CD4-positive, alpha-beta T cell treated with Interleukin-4 for 1 hour (primary cell): ENCODE measurements around the gene MAGI2.

Source experiments
- DNase-seq, 2 donors: peaks; one replicate each; pipeline ENCODE4 v3.0.0-alpha.2; 2020 to 2022

MAGI2 gene

DNA sequence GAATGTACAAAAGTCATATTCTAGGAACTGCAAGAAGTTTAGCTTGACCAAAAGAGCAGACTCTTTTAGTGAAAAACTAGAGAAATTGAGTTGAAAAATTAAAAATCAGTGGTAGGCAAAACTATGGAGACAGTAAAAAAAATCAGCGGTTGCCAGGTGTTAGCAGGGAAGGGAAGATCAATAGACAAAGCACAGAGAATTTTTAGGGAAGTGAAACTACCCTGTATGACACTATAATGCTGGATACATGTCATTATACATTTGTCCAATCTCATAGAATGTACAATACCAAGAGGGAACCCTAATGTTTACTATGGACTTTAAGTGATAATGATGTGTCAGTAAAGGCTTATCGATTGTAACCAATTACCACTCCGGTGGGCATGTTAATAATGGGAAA lies 761.9 kb downstream of the MAGI2 start:
- no peak for DNase-seq

DNA sequence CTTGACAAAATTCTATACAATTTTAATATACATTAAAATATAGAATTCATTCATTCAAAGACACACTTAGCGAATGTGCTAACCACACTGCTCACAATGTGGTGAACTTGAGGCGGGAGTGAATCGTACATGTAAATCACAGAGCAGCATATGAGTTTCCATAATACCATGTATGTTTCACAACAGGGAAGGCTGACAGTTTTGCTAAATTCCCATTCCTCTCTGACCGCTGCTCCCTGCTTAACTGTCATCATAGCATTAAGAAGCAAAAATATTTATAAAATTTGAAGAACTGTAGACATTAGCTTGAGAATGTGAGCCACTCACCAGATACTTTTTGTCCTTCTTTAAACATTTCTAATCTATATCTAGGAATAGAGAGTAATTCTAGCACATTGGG lies 763.3 kb downstream of the MAGI2 start:
- DNase-seq: no peak

DNA sequence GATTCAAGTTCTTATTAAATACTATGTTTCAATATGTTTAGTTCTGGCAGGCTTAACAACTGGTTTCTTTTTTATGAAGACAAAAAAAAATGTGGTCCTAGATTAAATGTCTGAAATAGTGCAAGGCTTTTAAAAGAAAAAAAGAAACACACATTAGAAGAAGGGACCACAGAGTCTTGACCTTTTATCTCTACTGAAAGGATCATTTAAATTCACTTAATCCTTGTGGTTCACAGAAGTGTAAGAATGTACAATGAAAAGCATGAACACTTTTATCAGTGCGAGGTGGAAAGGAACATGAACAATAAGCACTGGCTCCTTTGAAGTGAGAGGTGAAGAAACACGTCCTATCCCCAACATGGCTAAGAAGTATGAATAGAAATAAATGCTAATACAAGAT lies 765.1 kb downstream of the MAGI2 start:
- DNase-seq: no peak

DNA sequence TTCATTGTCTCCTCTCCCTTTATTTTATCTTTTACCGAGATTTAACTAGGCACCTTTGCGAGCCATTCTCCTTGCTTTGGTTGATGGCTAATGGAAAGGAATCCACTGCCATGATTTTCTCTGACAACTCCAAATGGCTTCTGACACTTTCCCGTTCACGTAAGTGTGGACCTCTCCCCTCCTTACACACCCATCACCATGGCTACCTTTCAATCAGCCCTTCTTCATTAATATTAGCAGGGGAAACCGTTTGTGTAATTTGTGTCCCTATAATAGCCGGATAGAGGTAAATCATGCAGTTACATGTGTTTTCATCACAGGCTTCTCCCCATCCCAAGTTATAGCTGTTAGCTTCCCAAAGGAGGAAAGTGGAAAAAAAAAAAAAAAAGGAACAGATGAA lies 767.3 kb downstream of the MAGI2 start:
- DNase-seq: no peak

DNA sequence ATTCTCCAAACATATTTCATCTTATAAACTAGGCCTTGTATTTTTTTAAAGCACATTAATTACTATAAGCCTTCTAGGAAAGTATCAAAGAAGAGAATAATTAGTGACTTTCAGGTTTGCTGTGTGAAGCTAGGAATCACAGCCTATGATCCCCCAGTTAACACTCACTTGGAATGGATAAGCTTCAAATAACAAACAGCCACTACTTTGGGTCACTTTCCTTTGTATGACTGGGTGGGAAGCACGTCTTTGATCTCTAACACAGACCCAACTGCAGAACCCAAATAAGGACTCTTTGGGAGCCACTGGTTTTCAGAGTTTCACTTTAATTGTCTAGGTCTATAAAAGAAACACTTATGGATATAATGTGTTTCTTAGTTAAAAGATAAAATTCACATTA lies 769.3 kb downstream of the MAGI2 start:
- DNase-seq: no peak

DNA sequence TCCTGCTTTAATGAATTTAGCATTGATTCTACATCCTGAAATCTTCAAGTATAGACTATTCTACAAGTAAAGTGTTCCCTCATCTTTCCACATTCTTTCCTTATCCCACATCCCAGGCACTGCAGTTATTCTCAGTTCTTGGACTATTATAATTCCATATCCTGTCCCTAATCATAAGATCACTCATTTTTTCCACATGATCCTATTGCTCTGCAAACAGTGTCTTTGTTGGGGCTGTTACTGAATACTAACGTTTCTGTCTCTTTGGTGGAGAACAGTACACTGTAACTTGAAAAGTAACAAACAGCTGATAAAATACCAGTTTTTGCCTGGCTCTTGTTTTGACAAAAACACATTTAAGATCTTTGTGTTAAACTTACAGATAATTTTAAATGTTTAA lies 769.9 kb downstream of the MAGI2 start:
- DNase-seq: no peak

DNA sequence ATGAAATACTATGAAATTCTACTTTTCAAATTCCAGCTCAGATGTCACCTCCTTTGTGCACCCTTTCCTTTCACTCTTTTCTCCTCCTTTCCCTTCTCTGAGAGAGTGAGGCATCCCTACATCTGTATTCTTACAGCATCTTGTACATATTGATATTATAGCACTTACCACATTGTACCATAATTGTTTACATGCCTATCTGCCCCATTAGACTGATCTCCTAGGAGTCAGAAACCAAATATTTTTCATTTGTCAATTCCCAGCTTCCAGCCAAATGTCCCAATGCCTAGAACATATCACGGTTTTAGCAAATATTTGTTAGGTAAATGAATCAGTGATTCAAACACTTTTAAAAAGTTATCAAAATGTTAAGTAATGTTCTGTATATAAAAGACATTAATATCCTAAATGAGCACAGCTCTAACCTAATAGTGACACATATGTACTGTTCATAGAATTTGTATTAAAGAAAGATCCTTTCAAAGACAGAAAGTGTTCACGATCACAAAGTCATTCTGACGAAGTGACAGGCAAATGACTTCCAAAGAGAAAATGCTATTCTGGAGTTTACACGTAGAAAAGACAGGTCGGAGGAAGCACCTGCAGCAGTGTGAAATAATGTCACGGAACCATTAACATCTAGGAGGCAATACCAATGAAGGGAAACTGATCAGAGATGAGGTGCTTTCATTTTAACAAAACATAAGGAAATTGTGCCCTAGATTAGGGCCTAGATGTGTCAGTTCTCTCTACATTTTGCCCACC lies 774.2 kb downstream of the MAGI2 start:
- no peak for DNase-seq

DNA sequence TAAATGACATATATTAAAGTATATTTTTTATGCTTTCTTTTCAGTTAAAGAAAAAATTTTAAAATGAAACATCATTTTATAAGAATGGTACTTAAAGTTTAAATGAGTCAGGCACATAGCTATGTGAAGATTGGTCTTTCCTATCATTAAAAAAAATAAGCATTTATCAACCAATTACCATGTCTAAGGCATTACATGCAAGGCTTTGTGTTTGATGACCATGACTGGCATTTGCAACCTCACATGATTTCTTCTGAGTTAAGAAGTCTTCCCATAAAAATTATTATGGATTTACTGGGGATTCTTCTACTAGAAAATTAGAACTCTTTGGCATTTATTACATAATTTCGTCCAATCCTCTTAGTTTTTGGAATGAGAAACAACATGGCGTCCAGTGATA lies 776.1 kb downstream of the MAGI2 start:
- no peak for DNase-seq

DNA sequence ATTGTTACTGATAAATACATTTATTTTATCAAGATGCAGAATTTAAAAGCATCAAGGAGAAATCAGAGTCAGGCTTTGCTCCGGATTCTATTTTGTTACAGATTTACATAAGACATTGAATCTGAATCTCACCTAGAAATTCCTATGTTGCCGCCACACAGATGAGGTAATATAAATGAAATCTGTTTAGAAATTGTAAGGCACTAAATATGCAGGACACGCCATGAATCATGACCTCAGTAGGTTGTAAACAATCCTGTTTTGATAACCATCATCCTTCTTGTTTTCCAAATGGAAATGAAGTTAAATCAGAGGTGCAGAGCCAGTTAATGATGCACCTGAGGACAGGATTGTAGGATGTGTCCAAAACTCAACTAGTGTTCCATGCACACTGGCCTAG lies 778.0 kb downstream of the MAGI2 start:
- no peak for DNase-seq

DNA sequence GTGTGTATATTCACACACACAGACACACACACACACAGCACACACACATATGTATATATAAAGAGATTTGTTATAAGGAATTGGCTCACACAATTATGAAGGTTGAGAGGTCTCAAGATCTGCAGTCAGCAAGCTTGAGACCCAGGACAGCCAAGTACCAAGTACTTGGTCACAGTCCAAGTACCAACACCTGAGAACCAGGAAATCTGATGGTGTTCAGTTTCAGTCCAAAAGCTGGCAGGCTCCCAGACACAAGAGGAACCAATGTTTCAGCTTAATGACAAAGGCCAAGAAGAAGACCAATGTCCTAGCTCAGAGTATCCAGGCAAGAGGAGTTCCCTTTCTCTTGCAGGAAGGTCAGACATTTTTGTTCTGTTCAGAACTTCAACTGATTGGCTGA lies 780.2 kb downstream of the MAGI2 start:
- DNase-seq: no peak

DNA sequence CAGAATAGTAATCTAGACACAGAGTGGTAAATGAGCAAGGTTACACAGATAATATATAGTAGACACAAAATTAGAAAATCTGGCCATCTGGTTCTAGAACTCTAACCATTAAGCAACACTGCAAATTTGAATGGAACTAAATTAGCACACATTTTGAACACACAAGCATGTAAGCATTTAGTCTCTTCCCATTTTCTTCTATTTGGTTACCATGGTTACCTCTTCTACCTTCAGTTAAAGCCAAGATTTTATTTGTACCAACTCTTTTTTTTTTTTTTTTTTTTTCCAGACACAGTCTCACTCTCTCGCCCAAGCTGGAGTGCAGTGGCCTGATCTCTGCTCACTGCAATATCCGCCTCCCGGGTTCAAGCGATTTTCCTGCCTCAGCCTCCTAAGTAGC lies 790.5 kb downstream of the MAGI2 start:
- DNase-seq: no peak

DNA sequence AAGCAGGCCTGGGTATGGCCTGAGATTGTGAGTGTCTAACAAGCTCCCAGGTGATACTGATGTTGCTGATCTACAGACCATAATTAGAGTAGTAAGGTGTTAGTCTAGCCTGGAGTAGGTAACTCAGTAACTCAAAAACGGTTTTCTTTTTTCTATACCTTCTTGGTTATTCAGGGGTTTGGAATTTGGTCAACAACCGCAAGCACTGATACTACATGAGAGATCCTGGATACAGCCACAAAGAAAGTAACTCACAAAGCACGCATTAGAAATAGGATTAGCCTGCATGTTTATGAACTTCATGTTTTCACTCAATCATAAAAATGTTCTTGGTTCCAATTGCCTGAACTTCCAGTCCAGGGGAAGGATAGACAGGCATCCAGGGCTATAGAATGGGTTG lies 803.5 kb downstream of the MAGI2 start:
- DNase-seq: no peak

DNA sequence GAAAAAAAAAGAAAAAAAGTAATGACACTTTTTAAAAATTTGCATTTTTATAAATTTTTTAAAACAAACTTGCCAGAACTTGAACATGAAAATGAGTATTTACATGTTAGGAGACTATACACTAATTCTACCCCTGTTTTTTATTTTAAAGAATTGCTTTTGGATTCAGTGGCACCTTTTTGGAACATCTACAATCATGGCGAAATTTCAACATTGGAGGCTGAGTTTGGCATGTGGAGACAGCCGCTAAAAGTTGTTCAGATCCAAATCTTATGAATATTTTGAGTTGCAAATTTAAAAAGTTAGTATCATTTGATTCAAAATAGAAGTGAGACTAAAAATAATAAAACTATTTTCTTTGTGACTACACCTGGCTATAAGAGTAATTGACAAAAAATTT lies 804.2 kb downstream of the MAGI2 start:
- DNase-seq: no peak

DNA sequence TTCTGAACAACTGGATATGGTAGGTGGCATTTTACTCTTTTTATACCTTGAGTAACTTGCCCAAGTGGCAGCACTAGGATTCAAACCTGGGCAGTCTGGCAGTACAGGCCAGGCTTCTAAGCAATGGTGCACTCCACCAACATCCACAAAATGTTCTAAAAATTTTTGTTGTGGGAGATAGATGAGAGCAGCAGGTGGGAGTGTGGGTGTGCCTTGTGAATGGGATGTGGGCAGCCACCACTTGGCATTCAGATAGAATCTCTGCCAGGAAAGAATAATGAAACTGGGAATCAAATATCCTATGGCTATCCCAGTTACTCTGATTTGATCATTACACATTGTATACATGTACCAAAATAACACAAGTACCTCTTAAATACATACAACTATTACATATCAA lies 810.7 kb downstream of the MAGI2 start:
- DNase-seq: no peak

DNA sequence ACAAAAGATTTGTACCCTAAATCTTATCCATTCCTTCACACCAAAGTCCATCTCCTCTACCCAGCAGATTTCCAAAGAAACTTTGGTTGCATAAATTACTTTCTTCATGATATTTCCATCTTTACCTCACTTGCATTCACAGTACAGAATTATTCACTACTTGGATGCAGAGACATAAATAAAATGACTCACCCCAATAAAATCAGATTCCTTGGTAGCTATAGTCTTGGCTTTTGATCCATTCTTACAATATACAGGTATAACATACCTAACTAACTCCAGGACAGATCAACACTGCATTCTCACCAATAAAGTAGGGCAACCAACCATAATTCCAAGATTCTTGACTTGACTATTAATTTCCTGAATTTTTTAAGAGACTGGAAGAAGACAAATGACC lies 815.1 kb downstream of the MAGI2 start:
- no peak for DNase-seq

DNA sequence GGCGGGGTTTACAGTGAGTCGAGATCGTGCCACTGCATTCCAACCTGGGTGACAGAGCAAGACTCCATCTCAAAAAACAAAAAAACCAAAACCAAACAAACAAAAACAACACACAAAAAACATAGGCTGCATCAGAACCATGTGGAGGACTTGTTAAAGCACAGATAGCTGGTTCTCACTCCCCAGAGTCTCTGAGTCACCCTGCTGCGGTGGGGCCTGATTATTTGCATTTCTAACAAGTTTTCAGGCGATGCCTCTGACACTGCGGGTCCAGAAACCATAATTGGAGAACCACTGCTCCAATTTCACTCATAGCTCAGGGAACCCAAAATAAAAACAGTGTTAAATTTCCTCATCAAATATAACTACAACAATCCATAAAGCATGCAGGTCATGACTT lies 816.7 kb downstream of the MAGI2 start:
- no peak for DNase-seq

DNA sequence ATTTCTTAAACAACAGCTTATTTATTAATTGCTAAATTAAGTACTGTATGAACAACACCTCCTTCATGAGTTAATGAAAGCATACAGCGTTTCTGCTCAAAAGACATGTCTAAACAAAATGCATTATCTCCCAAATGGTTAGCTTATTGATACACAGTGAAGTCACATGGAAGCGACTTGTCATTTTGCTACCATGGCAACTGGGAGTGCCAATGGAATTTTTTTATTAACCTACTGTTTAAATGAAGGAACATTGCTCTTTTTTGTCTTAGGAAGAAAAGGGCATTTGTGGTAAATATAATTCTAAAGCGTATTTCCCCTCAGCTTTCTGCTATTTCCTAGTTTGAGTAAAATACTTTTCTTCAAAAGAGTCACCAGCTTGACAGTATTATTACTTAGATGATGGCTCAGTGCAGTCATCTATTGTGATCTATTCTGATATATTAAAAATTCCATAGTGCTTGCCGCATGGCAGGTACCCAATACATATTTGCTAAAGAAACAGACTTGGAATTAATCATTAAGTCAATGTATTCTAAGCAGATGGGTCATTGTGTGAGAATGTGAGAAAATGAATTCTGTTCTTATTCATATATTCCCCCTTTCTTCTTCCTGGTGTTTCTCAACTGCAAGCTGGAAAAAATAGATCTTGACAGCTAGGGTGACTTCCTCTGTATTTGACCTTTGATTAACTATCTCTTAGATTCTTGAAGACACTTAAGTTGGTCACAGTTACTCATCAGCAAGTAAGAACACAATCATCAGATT lies 818.3 kb downstream of the MAGI2 start:
- no peak for DNase-seq

DNA sequence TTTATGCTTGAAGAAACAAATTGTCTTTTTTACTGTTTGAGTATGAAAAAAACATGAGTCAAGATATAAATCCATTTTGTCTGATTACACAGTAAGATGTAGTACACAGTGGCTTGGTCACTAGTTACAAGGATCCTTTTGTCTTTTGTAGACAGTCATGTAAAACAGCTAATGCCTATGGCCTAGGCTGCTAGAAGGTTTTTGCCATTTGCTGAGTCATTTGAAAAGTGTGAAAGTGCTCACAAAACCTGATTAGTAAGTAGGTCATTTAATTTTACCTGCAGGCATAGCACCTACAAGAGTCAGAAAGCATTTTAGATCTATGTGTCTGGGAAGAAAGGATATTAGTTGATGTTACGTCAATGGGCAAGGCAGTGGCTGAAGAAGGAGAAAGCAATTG lies 819.4 kb downstream of the MAGI2 start:
- DNase-seq: no peak

DNA sequence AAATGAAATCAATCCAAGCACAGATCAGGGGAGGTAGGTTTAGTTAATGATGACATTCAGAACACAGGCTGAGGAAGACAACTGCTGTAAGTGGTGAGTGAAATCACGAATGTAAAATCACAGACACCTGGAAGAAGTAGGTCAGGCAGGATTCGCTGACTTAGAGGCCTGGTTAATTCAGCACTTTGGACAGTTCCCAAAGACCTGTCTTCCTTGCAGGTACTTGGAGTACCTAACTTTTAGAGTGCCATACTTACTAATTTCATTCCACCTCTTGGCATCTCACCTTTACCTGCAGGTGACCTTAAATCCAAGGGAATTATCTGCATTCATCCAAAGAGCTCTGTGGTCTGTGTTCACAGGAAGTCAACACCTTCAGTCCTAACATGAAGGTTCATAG lies 832.5 kb downstream of the MAGI2 start:
- no peak for DNase-seq

DNA sequence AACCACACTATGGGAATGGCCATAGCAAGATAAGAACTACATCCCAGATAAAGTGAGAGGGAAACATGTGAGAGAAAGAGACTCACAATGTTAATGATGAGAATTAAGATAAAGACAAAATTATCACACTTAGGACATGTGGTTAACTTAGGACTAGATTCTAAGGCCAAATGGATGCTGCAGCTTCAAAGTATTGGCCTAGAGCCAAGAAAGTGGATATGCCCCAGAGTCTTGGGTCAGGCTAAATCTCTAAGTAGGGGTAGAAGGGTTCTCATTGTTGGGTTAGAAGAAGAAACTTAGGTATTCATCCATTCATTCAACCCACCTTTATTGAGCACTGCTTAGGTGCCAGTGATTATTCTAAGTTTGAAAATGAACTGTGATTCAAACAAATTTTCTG lies 836.9 kb downstream of the MAGI2 start:
- DNase-seq: no peak

DNA sequence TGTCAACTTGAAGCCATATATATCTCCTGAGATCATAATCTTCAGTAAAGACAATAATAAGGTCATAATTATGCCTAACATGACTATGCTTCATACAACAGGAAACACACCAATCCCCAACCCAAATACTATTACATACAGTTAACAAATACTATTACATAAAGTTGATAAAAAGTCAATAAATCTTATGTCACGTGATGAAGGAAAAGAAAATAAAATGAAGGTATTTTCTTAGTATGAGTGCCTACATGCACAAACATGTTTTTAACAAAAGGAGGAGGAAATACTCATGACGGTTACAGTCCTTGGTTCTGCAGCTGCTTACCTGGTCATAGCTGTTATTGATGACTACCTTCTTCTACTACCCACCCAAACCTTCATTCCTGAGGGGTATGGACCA lies 844.2 kb downstream of the MAGI2 start:
- DNase-seq: no peak

DNA sequence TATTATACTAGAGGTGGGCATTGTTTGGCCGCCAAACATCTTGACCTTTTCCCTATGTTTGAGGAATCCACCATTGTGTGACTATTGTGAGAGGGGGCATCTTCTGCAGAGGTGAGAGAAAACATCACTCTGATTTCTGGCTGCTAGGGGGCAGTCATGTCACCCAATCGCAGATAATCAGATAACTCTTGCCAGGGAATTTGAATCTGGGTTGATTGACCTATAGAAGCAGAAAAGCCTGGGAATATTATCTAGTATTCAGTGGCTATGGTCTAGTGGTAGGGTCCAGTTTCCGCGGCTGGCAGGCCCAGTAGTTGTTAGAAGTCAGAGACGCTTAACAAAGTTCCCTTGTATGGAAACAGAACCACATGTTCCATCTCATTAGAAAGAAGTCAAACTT lies 846.4 kb downstream of the MAGI2 start:
- no peak for DNase-seq

DNA sequence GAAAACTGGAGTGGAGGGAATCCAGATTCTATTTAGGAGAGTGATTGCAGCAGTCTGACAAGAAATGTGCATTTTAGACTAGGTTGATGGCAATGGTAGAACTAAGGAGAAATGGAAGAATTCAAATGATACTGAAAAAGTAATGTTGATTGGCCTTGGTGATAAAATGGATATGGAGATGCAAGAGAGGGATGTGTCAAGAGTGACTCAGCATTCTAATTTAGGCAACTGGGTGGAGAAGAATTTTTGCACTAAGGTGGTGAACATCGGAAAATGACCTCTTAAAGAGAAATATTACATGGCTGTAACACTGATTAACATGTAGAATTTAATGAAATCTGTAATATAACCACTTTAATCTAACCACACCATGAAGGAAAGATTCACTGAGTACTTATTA lies 848.3 kb downstream of the MAGI2 start:
- DNase-seq: no peak

DNA sequence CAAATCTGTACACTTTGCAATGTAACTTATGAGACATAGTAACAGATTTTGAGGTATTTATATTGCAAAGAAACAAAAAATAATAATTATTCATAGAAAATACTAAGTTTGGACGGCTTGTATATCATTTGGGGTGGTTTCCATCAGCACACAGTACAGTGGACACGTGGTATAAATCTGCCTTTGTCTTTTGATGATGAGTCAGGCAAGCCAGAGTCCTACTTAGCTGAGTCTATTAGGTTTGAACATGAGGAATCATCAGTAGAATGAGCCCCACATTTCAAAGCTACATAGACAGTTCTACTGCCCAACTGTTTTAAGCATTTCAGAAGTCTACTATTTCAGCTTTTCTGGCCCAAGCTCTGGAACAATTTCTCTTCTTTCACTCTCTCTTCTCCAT lies 851.7 kb downstream of the MAGI2 start:
- DNase-seq: no peak

DNA sequence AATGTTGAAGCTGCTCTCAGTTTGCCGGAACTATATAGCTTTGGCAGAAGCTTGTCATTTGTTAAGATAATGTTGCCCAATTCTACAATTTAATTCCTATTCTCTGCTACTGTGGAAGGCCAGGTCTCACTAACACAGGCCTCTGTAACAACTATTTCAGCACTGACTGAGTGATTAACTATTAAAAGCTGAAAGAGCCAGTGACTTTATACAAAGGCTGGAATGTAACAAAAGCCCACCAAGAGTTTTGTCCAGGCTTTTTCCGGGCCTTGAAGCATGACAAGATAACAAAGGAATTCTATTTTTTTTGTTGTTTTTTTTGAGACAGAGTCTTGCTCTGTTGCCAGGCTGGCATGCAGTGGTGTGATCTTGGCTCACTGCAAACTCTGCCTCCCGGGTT lies 859.3 kb downstream of the MAGI2 start:
- DNase-seq: no peak
